Body of pancreas (tissue), 4 donors: ENCODE measurements around the gene ADGRV1. TPM values are rescaled to one million over a fixed set of nuclear protein-coding genes. Genes with fewer than 3 reads are reported as not detected.
A peak's percentile ranks its signal among the peaks of the same experiment; 100 is the strongest.
"Not testable (repeated sequence)": the region's sequence is repeated elsewhere in the genome, so short reads cannot be mapped to it uniquely, and the experiment has no call there.

ENCODE experiments used
- ATAC-seq: fragments of 150-250 bp; one replicate; pipeline ENCODE4 v1.9.1; 2016
- DNase-seq, 4 donors: peaks; one replicate each; pipeline ENCODE4 v3.0.0-alpha.2; 2019
- H3K27ac ChIP-seq, 4 donors: fragments of 200-600 bp; sonication (generic); 1 replicate in 3 of 4; 2 replicates in 1 of 4; pipeline versions ENCODE4 v1.5.1 to v1.6.1; 2016 to 2019; ENCODE audit warnings: mild to moderate bottlenecking in 1 of 4, mixed read lengths in 1 of 4, moderate library complexity in 1 of 4
- H3K27me3 ChIP-seq, 2 donors: fragments of 200-600 bp; sonication (generic); one replicate each; pipeline ENCODE4 v1.6.0; 2016; ENCODE audit warnings: mild to moderate bottlenecking in 1 of 2
- H3K36me3 ChIP-seq, 2 donors: fragments of 200-600 bp; sonication (generic); replicated peaks in 1 of 2; 2 replicates each; pipeline ENCODE4 v1.5.1; 2016; ENCODE audit warnings: low read depth in 2 of 2; ENCODE audit not compliant: insufficient read depth in 1 of 2
- H3K4me1 ChIP-seq: fragments of 200-600 bp; sonication (generic); one replicate; pipeline ENCODE4 v1.6.0; 2016
- H3K4me3 ChIP-seq, 2 donors: fragments of 200-600 bp; sonication (generic); 1 replicate in 1 of 2; 2 replicates in 1 of 2; pipeline ENCODE4 v1.5.1; 2016 to 2019
- H3K9me3 ChIP-seq, 3 donors: fragments of 200-600 bp; sonication (generic); 1 replicate in 2 of 3; 2 replicates in 1 of 3; pipeline ENCODE4 v1.5.1; 2016
- POLR2A ChIP-seq, 3 donors: fragments of 450-650 bp; IDR thresholded peaks; one replicate each; pipeline ENCODE4 v1.6.1; 2016; ENCODE audit warnings: antibody characterized with exemption in 3 of 3, mild to moderate bottlenecking in 2 of 3
- WGBS, 2 donors: methylation state at CpG; one replicate each; pipeline ENCODE4 v1.1.5; 2017; 5-methylcytosine and 5-hydroxymethylcytosine counted together
- intact Hi-C: fragments of 100-400 bp; cut with DNase I; formaldehyde crosslinking; loops from one replicate; pipeline ENCODE4 v1.15.1; 2023
- total RNA-seq, 2 donors: library from RNA; depleted of rRNA; stranded (reverse); fragments of >200 nt; gene quantifications; one replicate each; pipeline ENCODE4 v1.1.0, GENCODE V29; 2016
- TF ChIP-seq, protein P1 (sequence below), 7 experiments: fragments of 450-650 bp in 4 of 7; fragments of 200-600 bp in 3 of 7; sonication (generic) in 3 of 7; IDR thresholded peaks; one replicate each; pipeline ENCODE4 v1.5.1; 2016 to 2019; ENCODE audit warnings: antibody characterized with exemption in 7 of 7

The ADGRV1 gene
- total RNA-seq, 2 donors from 2014 or later: 19.2 to 21.4 TPM

DNA sequence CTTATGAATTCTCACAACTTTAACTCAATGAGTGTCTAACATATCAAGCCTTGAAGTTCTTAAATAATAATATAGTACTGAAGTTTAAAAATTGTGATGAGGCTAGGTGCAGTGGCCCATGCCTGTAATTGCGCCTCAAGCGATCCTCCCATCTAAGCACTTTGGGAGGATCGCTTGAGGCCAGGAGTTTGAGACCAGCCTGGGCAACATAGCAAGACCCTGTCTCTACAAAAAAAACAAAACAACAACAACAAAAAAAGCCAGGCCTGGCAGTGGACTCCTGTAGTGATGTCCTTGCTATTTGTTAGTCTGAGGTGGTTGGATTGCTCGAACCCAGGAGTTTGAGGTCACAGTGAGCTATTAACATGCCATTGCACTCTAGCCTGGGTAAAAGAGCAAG is 98.4 kb downstream of the ADGRV1 start:
- no peaks in the 10 kb centered on the region for H3K27me3 ChIP-seq
- H3K4me3 ChIP-seq: no peak overlapping the region
- ATAC-seq (no peak), DNase-seq (no peak)
- H3K9me3 ChIP-seq: no peaks in the 10 kb centered on the region
- peaks cover 3% of the 10 kb centered on the region for H3K4me1 ChIP-seq
- intact Hi-C loops: no loop called here
- no peak overlapping the region for H3K27ac ChIP-seq
- no peak for TF ChIP-seq POLR2A (IDR thresholded peaks at IDR 0.05)
- 47 to 64% methylated on average over 4 of the region's 4 CpGs for WGBS, 2 donors
- H3K36me3 ChIP-seq: no peaks in the 10 kb centered on the region

DNA sequence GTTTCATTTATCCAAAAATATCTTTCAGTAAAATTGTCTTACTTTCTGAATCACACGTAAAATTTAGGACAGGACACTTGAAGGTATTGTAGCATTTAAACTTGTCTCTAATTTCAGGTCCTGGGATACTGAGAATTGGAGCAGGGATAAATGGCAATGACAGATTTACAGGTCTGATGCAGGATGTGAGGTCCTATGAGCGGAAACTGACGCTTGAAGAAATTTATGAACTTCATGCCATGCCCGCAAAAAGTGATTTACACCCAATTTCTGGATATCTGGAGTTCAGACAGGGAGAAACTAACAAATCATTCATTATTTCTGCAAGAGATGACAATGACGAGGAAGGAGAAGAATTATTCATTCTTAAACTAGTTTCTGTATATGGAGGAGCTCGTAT is 99.2 kb downstream of the ADGRV1 start:
- TF ChIP-seq, protein P1, sequence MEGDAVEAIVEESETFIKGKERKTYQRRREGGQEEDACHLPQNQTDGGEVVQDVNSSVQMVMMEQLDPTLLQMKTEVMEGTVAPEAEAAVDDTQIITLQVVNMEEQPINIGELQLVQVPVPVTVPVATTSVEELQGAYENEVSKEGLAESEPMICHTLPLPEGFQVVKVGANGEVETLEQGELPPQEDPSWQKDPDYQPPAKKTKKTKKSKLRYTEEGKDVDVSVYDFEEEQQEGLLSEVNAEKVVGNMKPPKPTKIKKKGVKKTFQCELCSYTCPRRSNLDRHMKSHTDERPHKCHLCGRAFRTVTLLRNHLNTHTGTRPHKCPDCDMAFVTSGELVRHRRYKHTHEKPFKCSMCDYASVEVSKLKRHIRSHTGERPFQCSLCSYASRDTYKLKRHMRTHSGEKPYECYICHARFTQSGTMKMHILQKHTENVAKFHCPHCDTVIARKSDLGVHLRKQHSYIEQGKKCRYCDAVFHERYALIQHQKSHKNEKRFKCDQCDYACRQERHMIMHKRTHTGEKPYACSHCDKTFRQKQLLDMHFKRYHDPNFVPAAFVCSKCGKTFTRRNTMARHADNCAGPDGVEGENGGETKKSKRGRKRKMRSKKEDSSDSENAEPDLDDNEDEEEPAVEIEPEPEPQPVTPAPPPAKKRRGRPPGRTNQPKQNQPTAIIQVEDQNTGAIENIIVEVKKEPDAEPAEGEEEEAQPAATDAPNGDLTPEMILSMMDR (IDR thresholded peaks at IDR 0.05): no peak
- no peak for TF ChIP-seq POLR2A (IDR thresholded peaks at IDR 0.05)
- peaks cover 3% of the 10 kb centered on the region for H3K4me1 ChIP-seq
- intact Hi-C loops: no loop called here
- 87 to 91% methylated on average over 6 of the region's 6 CpGs for WGBS, 2 donors
- ATAC-seq (no peak), DNase-seq (no peak)
- H3K36me3 ChIP-seq: no peaks in the 10 kb centered on the region
- no peaks in the 10 kb centered on the region for H3K27me3 ChIP-seq
- H3K9me3 ChIP-seq: no peaks in the 10 kb centered on the region
- no peak overlapping the region for H3K4me3 ChIP-seq
- no peak overlapping the region for H3K27ac ChIP-seq

- no peak for TF ChIP-seq POLR2A (IDR thresholded peaks at IDR 0.05)
- TF ChIP-seq, protein P1 (IDR thresholded peaks at IDR 0.05): no peak
These were observed 100.0 kb downstream of the ADGRV1 start for GRCh38 chr5:90658620-90659019.

DNA sequence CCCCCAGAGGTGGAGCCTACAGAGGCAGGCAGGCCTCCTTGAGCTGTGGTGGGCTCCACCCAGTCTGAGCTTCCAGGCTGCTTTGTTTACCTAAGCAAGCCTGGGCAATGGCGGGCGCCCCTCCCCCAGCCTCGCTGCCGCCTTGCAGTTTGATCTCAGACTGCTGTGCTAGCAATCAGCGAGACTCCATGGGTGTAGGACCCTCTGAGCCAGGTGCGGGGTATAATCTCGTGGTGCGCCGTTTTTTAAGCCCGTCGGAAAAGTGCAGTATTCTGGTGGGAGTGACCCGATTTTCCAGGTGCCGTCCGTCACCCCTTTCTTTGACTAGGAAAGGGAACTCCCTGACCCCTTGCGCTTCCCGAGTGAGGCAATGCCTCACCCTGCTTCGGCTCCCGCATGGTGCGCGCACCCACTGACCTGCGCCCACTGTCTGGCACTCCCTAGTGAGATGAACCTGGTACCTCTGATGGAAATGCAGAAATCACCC is 109.5 kb downstream of the ADGRV1 start:
- H3K9me3 ChIP-seq, ATAC-seq, H3K27ac ChIP-seq, intact Hi-C loops, H3K27me3 ChIP-seq, DNase-seq, H3K4me1 ChIP-seq, H3K4me3 ChIP-seq, H3K36me3 ChIP-seq: not testable (repeated sequence)
- WGBS, 2 donors: 78 to 82% methylated on average over 9 to 13 of the region's 21 CpGs

More at GRCh38 chr5:90658620-90659019, 100.0 kb downstream of the ADGRV1 start:
- no peak for ATAC-seq
- H3K36me3 ChIP-seq: no peaks in the 10 kb centered on the region
- 29% methylated on average over 2 of the region's 2 CpGs for WGBS, 2 donors
- peaks cover 3% of the 10 kb centered on the region for H3K4me1 ChIP-seq
- peak in 1 of 4 donors; percentile 9 for DNase-seq
- no peaks in the 10 kb centered on the region for H3K9me3 ChIP-seq
- intact Hi-C loops: no loop called here
- no peaks in the 10 kb centered on the region for H3K27me3 ChIP-seq
- H3K4me3 ChIP-seq: no peak overlapping the region
- no peak overlapping the region for H3K27ac ChIP-seq

GRCh38 chr5:90675222-90675621 is 116.6 kb downstream of the ADGRV1 start:
- DNase-seq (no peak), ATAC-seq (no peak)
- H3K4me3 ChIP-seq: no peak overlapping the region
- H3K4me1 ChIP-seq: no peaks in the 10 kb centered on the region
- 83 to 89% methylated on average over 8 of the region's 8 CpGs for WGBS, 2 donors
- no peak for TF ChIP-seq POLR2A (IDR thresholded peaks at IDR 0.05)
- no peaks in the 10 kb centered on the region for H3K9me3 ChIP-seq
- H3K36me3 ChIP-seq: no peaks in the 10 kb centered on the region
- H3K27me3 ChIP-seq: no peaks in the 10 kb centered on the region
- intact Hi-C loops: no loop called here
- H3K27ac ChIP-seq: no peak overlapping the region

- Histone ChIP-seq H3K36me3 (no peaks in the 10 kb centered on the region), H3K9me3 (no peaks in the 10 kb centered on the region), H3K27ac (no peak overlapping the region), H3K4me1 (no peaks in the 10 kb centered on the region), H3K27me3 (no peaks in the 10 kb centered on the region), H3K4me3 (no peak overlapping the region)
- TF ChIP-seq POLR2A (IDR thresholded peaks at IDR 0.05): no peak
- TF ChIP-seq, protein P1 (IDR thresholded peaks at IDR 0.05): no peak
- WGBS, 2 donors: 75 to 88% methylated on average over 4 of the region's 4 CpGs
- ATAC-seq (no peak), DNase-seq (no peak)
- intact Hi-C loops: no loop called here
These were observed 122.4 kb downstream of the ADGRV1 start for GRCh38 chr5:90680921-90681563.
